COLO668 (cell line): ENCODE results near the gene SP4.
A peak's percentile ranks its signal among the peaks of the same experiment; 100 is the strongest.
"Not testable (repeated sequence)": the region's sequence is repeated elsewhere in the genome, so short reads cannot be mapped to it uniquely, and the experiment has no call there.

ENCODE experiments used
- DNase-seq: peaks from one replicate; lab custom pipeline; 2025; ENCODE audit not compliant: unreplicated experiment; lab: John Stamatoyannopoulos, UW

The SP4 gene

DNA sequence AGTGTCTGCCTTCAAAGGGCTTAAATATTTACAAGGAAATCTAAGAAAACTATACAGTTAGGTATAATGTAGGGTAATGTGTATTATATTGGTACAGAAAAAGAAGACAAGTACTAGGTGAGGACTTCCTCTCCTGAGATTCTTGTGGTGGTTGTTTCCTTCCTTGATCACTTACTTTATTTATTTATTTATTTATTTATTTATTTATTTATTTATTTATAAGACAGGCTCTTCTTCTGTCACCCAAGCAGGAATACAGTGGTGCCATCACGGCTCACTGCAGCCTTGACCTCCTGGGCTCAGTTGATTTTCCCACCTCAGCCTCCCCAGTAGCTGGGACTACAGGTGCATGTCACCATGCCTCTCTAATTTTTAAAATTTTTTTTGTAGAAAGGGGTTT, 96.8 kb downstream of the SP4 start:
- DNase-seq: no peak

DNA sequence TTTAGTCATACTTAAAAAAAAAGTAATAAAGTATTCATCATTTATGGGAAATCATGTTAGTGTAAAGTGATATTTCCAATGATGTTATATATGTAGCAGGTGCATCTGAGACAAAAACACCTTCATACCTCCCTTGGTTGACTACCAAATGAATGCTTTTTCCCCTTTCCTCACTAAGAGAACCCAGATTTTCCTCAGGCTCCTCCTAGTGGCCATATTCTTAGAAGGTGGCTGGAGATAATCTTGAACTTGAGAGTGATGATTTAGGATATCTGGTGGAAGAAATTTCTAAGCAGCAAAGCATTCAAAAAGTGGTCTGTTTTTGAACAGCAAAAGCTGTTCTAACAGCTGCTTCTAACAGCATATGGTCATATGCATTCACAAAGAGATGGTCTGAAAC, 98.1 kb downstream of the SP4 start:
- DNase-seq: no peak

DNA sequence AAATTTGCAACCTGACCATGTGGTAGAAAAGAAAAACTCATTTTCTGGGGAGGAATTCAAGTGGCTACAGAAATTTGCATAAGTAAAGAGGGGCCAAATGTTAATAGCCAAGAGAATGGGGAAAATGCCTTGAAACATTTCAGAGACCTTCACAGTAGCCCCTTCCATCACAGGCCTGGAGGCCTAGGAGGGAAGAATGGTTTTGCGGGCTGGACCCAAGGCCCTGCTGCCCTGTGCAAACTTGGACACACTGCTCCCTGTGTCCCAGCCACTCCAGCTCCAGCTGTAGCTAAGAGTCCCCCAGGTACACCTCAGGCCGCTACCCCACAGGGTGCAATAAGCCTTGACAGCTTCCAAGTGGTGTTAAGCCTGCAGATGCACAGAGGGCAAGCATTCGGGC, 98.6 kb downstream of the SP4 start:
- no peak for DNase-seq

DNA sequence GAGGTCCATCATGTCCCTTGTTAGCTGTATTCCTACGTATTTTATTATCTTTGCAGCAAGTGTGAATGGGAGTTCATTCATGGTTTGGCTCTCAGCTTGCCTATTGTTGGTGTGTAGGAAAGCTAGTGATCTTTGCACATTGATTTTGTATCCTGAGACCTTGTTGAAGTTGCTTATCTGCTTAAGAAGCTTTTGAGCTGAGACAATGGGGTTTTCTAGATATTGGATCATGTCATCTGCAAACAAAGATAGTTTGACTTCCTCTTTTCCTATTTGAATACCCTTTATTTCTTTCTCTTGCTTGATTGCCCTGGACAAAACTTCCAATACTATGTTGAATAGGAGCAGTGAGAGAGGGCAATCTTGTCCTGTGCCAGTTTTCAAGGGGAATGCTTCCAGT, 104.6 kb downstream of the SP4 start:
- not testable (repeated sequence) for DNase-seq

DNA sequence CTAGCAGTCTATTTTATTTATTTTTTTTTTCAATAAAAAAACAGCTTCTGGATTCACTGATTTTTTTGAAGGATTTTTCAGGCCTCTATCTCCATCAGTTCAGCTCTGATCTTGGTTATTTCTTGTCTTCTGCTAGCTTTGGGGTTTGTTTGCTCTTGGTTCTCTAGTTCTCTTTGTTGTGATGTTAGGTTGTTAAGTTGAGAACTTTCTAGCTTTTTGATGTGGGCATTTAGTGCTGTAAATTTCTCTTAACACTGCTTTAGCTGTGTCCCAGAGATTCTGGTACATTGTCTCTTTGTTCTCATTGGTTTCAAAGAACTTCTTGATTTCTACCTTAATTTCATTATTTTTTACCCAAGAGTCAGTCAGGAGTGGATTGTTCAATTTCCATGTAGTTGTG, 105.8 kb downstream of the SP4 start:
- DNase-seq: not testable (repeated sequence)

DNA sequence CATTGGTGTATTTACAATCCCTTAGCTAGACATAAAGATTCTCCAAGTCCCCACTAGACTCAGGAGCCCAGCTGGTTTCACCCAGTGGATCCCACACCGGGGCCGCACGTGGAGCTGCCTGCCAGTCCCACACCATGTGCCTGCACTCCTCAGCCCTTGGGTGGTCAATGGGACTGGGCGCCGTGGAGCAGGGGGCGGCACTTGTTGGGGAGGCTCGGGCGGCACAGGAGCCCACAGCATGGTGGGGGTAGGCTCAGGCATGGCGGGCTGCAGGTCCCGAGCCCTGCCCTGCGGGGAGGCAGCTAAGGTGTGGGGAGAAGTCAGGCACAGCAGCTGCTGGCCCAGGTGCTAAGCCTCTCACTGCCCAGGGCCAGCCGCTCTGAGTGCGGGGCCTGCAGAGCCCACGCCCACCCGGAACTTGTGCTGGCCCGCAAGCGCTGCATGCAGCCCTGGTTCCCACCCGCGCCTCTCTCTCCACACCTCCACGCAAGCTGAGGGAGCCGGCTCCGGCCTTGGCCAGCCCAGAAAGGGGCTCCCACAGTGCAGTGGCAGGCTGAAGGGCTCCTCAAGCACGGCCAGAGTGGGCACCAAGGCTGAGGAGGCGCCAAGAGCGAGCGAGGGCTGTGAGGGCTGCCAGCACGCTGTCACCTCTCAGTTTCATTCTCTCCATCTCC, 108.7 kb downstream of the SP4 start:
- DNase-seq: not testable (repeated sequence)

DNA sequence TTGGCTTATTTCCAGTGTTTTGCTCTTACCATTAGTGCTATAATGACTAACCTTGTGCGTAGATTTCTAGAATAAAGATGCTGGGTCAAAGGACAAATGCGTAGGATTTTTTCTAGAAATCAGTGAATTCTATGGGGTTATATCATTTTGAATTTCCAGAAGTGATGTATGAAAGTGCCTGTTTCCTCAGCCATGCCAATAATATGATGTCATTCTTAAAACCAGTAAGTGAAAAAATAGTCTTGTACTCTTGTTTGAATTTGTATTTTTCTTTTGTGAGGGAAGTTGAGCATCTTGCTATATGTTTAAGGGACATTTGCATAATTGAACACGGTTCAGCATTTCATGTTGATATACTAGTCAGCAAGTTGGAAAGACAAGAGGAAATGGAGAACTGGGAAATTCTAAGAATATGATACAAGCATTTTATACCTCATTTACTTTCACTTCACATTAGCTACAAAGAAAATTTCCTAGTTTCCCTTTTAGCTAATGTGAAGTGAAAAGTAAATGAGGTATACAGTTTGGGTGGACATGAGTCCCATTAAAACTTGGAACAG, 111.1 kb downstream of the SP4 start:
- DNase-seq: no peak

DNA sequence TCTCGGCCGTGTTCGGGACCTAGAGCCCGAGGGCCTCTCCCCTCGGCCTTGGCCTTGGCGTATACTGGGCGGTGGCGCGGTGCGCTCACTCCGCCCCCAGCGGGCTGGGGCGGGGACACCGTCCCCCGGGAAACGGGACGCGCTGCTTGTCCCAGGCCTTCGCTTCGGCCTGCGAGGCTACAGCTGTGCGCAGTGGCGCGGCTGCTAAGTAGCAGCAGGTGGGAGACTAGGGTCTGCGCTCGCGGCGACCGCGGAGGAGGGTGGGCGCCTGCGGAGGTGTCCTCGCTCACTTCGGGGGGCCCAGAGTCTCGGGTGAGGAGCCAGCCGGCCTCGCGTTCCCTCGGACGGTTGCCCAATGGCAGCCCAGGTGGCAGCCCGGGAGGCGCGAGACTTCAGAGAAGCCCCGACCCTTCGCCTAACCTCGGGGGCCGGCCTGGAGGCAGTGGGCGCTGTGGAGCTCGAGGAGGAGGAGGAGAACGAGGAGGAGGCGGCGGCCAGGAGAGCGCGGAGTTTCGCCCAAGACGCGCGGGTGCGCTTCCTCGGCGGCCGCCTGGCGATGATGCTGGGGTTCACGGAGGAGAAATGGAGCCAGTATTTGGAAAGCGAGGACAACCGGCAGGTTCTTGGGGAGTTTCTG, 115.1 kb downstream of the SP4 start, which contains the start of gene DNAH11:
TSS of gene DNAH11 (plus strand) at position 149 of the 637 bp plus-strand sequence. CDS start at position 356, 207 bp downstream.
- peak; percentile 87 for DNase-seq

DNA sequence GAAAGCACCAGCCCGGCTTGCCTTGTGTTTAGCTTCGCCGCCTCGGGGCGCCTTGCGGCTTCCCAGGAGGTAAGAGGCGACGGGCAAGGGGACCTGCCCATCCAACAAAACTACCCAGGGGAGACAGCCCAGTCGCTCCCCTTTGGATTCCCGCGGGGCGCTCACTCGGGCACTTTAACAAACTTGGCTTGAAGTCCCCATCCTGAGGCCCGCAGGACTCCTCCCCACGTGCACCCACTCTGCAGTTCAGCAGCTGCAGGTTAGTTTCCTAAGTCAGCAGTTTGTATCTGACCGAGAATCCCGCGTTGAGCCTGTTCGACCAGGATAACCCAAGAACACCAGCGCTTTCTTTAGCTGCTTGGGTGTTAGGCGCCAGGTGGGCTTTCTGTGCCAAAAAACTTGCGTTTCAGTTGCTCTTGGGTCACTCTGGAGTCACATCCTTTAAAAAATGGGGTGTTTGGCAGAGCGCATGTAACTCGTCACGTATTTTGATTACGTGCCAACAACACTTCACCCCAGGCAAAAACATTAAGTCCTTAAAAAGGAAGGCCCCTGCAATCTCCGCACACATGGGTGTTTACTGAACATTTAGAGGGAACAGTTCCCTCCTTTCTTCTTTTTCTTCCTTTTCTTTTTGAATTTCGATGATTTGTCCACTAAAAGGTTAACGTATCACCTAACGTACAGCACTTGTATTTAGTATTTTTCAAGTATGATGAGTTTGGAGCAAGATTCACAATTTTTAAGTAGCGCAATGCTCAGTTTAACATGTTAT, 115.8 kb downstream of the SP4 start:
- DNase-seq: peak; percentile 58

DNA sequence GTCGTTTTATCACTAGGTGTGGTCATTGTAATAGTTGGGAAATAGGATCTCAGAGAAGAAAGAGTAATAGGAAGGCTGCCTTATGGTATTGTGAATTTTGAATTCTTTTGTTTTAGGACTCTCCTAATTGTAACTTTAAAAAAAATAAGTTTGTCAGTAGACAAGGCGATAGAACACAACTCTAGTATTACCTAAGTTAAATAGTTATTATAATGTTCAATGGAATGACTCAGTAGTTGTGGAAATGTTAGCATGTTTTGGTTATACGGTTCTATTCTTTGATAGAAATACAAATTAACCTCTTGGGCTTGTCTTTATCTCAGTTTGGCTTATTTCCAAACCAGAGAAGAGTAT, 116.4 kb downstream of the SP4 start:
- no peak for DNase-seq

DNA sequence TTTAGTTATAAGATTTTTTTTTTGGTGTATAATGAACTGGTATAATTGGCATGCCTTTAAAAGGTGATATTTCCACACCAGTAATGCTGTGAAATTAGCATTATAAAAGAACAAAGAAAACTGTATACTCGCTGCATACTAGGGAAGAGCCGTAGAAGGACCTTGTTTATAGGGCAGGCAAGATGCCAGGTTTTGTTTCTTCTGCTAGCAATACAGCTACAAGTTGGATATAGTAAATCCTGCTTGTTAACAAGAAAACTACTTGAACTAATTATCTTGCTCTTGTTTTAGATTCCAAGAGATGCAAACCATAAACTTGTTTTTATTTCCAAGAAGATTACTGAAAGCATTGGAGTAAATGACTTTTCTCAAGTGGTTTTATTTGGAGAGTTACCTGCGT, 116.8 kb downstream of the SP4 start:
- DNase-seq: no peak

DNA sequence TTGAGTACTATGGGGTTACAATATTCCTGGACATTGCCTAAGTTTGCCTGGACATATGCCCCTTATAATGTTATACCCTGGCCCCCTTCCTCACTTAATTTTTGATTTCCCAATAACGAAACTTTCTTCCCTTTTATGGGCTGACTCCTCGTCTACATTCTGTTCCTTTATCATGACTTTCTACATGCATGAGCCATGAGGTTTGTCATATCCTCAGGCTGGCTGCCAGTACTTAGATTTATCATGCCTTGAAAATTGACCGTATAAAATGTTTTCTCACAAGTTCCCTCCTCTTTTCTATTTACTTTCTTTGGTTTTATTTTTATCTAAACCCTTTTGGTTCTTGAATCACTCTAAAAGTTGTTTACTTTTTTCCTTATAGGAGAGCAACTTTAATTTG, 119.6 kb downstream of the SP4 start:
- no peak for DNase-seq

DNA sequence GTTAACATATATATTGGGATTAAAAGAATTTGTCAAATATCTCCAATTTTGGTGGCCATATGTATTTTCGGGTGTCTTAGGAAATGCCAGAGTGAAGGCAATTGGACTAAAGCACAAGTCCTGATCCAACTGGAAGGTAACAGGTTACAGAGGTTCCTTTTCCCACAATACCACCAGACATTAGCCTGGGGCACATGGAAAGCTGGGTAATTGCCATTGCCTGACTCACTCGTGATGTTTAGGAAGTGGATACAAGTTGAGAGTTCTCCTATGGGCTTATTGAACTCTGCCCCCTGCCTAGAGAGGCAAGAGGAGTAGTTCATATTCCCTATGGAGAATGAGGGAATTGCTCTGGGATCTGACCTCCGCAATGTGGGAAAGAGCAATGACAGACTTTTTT, 120.6 kb downstream of the SP4 start:
- no peak for DNase-seq

DNA sequence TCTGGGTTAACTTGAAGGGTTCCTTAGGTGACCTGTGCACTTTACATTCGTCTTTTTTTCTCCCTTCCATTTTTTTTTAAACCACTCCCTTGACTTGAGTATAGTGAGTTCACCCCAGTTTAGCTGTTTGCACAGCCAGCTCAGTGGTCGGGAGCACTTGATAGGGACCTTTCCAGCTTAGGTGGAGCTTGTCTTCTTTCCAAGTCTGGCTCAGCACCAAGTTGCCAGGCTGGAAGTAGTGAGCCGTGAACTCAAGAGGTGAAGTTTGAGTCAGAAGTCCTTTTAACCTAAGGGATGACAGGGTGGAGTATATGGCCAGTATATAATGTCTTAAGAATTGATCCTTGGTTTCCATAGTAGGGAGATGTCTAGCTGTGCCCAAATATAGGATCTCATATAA, 122.2 kb downstream of the SP4 start:
- DNase-seq: no peak

DNA sequence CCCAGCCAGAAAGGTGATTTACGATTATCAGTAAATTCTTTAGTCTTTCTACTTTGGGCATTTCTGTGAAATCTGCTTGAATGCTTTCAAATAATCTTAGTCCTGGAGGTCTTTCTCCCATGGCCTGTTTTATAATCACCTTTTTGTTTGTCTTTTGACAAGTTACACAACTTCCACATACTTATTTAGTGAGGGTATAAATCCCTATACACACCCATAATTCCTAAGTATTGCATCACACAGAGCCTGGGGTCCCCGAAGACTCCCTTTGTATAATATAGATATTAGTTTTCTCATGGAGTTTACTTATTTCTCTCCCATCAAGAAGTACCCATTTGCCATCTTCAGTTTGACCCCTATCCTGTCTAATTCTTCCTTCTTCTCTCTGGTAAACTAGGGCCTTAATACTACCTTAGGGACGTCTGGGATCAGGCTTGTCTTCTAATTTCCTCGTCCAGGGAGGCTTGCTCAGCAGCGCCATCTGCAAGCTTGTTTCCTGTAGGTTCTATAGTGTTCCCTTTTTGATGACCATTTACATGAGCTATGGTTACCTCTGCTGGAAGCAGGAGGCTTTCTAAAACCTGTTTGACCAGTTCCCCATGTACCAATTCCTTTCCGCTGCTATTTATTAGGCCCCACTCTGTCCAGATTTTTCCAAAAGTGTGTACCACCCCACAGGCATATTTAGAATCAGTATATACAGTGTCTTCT, 123.1 kb downstream of the SP4 start:
- DNase-seq: peak; percentile 43

DNA sequence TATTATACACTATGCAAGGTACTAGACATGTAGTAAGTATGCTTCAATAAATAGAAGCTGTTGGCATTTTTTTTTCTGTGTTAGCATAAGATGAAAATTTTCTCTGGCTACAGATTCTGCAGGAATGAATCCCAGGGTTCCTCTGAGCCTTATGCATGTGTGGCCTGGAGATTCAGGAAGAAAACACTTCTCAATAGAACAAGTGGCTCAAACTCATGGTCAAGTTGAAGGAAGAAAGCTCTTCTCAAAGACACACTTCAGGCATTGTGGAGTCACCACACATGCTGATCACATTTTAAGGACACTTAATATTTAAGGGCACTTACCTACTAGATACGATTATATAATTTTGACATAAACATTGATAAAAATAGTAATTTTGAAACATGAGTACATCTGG, 134.5 kb downstream of the SP4 start:
- DNase-seq: no peak
